Measurements from ENCODE around the gene DACT2. TPM values are rescaled to one million over a fixed set of nuclear protein-coding genes. Genes with fewer than 3 reads are reported as not detected.

Gene DACT2
- total and polyA plus RNA-seq, 2 of the 8 experiments (the other 6 are each of a cell fraction or from before 2014, with no cell fraction given): 2.9 to 3.1 TPM

DNA sequence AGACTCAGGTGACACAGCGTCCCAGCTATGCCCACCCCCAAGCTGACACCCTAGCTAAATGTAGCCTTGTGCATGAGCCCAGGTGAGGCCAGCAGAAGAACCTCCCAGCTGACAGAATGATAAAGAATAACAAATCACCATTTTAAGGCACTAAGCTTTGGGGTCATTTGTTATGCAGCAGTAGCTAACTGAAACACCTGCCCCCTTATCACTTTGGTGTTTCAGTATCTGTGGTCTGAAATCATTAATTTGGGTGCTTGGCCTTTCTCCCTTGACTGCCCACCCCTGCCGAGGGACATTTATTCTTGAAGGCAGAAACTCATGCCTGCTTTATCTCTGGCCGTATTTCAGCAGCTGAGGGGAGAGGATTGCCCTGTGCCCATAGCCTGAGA lies 30.0 kb downstream of the DACT2 start:
- no peaks in the 10 kb centered on the region for H4K20me1 ChIP-seq (replicated peaks in 1 of 2; ENCODE audit: control insufficient read depth in 1 of 2, insufficient read depth in 2 of 2, low read length in 2 of 2)
- no peak for FAIRE-seq
- 94% methylated on average over 3 of the region's 3 CpGs; no CpG with 5 or more reads in 1 of the 2 experiments for WGBS, 2 experiments (ENCODE audit: extremely low coverage in 1 of 2, insufficient coverage in 1 of 2, insufficient read length in 1 of 2, insufficient replicate concordance in 2 of 2, low coverage in 1 of 2, low lambda C conversion rate in 2 of 2, missing lambda C conversion rate in 1 of 2)
- TF ChIP-seq, protein P1, sequence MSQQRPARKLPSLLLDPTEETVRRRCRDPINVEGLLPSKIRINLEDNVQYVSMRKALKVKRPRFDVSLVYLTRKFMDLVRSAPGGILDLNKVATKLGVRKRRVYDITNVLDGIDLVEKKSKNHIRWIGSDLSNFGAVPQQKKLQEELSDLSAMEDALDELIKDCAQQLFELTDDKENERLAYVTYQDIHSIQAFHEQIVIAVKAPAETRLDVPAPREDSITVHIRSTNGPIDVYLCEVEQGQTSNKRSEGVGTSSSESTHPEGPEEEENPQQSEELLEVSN (IDR thresholded peaks at IDR 0.05): no peak
- TF ChIP-seq KDM4A (IDR thresholded peaks at IDR 0.05; ENCODE audit: low read depth, low read length, severe bottlenecking): no peak

More for the DNA sequence above, 30.0 kb downstream of the DACT2 start:
- Histone ChIP-seq H2BK15ac (ENCODE audit: low read length) (no peak overlapping the region), H3K79me2 (ENCODE audit: control insufficient read depth in 1 of 2, insufficient read depth in 2 of 2, low read length in 2 of 2) (no peaks in the 10 kb centered on the region), H3K9ac (replicated peaks in 1 of 4; ENCODE audit: extremely low read depth in 1 of 4, low read depth in 3 of 4, low read length in 3 of 4) (no peak overlapping the region), H3K56ac (replicated peaks; ENCODE audit: insufficient read length, low read depth, low read length) (no peak overlapping the region), H3K27me3 (replicated peaks in 1 of 4; ENCODE audit: control insufficient read depth in 3 of 4, extremely low read depth in 1 of 4, insufficient read depth in 3 of 4, low read length in 3 of 4) (no peaks in the 10 kb centered on the region; a peak in 1 of 7 replicates), H3K4ac (replicated peaks; ENCODE audit: insufficient read length, low read depth, low read length) (no peak overlapping the region), H3K4me1 (replicated peaks in 1 of 4; ENCODE audit: control insufficient read depth in 3 of 4, insufficient read depth in 4 of 4, low read length in 3 of 4) (no peaks in the 10 kb centered on the region), H2BK5ac (ENCODE audit: low read depth, low read length) (no peak overlapping the region), H3K18ac (ENCODE audit: extremely low read depth, low read length) (no peak overlapping the region), H3K9me3 (ENCODE audit: insufficient read depth in 2 of 2, low read depth in 1 of 2, low read length in 1 of 2) (peaks cover 4 to 6% of the 10 kb centered on the region in 2 experiments; a peak in 2 of 4 replicates), H3K23ac (ENCODE audit: insufficient read length) (no peak overlapping the region), H4K91ac (replicated peaks; ENCODE audit: insufficient read length, low read length) (no peak overlapping the region), H4K5ac (ENCODE audit: insufficient read length, low read depth, low read length) (no peak overlapping the region), H2AFZ (ENCODE audit: low read length) (no peak overlapping the region), H3K79me1 (ENCODE audit: low read depth, low read length) (no peaks in the 10 kb centered on the region), H3K36me3 (ENCODE audit: control insufficient read depth in 2 of 4, insufficient read depth in 4 of 4, low read length in 3 of 4) (no peaks in the 10 kb centered on the region), H3K23me2 (ENCODE audit: low read depth, low read length) (no peaks in the 10 kb centered on the region), H3K4me3 (ENCODE audit: extremely low read depth in 1 of 4, insufficient read depth in 2 of 4, low read depth in 3 of 4, low read length in 4 of 4) (no peak overlapping the region), H2BK12ac (ENCODE audit: low read depth, low read length) (no peak overlapping the region), H2BK20ac (ENCODE audit: low read length) (no peak overlapping the region), H3K27ac (ENCODE audit: low read depth, low read length) (no peak overlapping the region), H2AK5ac (ENCODE audit: low read depth, low read length) (no peak overlapping the region), H3K4me2 (ENCODE audit: insufficient read depth in 1 of 2, low read depth in 2 of 2, low read length in 2 of 2) (no peak overlapping the region), H2BK120ac (replicated peaks; ENCODE audit: low read depth, low read length) (no peak overlapping the region), H4K8ac (ENCODE audit: extremely low read depth, insufficient read depth, low read length) (no peak overlapping the region), H3K14ac (ENCODE audit: insufficient read length) (no peak overlapping the region)
- POLR2A ChIA-PET (ENCODE audit: partially characterized antibody): interaction anchor here (0.8 kb wide), 1 partner anchor 16 kb away, joined by 3 read pairs; no protein-coding TSS in a partner anchor
- DNase-seq (ENCODE audit: low read depth in 1 of 2, low spot score in 2 of 2): no peak
- CTCF ChIA-PET (ENCODE audit: partially characterized antibody): interaction anchor here (3.7 kb wide), 1 partner anchor 12 kb away, joined by 12 read pairs; no protein-coding TSS in a partner anchor
